Measurements from ENCODE around the gene GAS2L3. TPM values are rescaled to one million over a fixed set of nuclear protein-coding genes. Genes with fewer than 3 reads are reported as not detected.

Gene GAS2L3
- total and polyA plus RNA-seq, 8 donors = 0.56 to 5.5 (median 0.81) TPM

DNA sequence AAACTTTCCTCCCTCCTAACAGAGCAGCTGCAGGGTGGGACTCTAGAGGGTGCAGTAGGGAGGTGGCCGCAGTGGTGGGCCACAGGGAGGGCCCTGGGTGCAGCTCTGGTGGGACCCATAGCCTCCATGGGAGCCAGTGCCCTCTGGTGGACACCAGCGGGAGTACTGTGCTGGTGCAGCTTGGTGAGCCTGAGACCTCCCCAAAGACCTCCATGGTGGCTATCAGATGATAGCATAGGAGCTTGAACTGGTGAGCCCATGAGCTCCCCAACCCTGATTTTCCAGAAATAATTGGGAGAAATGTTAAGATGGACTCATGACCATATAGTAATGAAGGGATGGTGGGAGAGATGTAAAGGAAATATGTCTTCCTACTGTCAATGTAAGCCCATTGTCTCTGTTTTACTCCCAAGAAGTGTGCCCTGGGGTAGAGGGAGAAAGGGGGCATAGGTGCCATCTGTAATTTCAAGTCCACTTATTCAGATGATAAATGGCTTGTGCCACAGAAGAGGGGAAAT, 98.7 kb downstream of the GAS2L3 start:
- peak in 2 of 6 donors; percentile 13 to 62 for DNase-seq

DNA sequence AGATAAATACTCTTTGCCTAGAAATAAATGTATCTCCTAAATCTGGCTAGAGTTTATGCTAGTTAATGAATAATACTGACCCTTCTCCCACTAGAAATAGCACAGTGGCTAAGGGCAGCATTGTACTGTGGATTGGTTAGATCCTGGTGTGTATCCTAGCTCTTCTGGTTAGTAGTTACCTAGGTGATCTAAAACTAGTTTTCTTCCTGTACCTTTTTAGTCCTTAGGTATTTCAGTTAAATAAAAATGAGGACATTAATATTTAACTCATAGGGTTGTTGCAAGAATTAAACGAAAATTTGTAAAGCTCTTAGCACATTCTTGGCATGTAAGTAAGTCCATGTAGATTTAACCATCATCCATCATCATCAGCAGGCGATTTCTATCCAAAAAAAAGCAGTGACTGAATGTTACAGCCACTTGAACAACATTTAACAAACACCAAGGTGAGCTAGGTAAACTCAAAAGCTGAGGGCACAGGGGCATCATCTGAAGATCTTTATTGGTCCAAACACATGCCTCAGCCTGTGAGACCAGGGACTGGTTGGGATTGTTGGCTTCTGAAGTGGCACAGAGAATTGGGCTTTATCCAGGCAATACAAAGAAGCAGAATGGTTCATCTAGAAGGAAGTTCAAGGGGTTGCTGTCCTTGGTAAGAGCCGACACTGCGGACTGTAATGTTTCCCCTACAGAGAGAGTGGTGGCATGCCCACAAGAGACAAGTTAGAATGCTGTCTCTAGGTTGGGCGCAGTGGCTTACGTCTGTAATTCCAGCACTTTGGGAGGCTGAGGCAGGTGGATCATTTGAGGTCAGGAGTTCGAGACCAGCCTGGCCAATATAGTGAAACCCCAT, 100.8 kb downstream of the GAS2L3 start:
- H3K4me1 ChIP-seq = no peaks in the 10 kb centered on the region
- H3K27me3 ChIP-seq = no peaks in the 10 kb centered on the region
- TF ChIP-seq, protein P1, sequence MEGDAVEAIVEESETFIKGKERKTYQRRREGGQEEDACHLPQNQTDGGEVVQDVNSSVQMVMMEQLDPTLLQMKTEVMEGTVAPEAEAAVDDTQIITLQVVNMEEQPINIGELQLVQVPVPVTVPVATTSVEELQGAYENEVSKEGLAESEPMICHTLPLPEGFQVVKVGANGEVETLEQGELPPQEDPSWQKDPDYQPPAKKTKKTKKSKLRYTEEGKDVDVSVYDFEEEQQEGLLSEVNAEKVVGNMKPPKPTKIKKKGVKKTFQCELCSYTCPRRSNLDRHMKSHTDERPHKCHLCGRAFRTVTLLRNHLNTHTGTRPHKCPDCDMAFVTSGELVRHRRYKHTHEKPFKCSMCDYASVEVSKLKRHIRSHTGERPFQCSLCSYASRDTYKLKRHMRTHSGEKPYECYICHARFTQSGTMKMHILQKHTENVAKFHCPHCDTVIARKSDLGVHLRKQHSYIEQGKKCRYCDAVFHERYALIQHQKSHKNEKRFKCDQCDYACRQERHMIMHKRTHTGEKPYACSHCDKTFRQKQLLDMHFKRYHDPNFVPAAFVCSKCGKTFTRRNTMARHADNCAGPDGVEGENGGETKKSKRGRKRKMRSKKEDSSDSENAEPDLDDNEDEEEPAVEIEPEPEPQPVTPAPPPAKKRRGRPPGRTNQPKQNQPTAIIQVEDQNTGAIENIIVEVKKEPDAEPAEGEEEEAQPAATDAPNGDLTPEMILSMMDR (IDR thresholded peaks at IDR 0.05) = no peak
- H3K4me3 ChIP-seq = no peak overlapping the region
- peak in 1 of 6 donors; percentile 23 for DNase-seq
- no peak for FAIRE-seq
- intact Hi-C loops (cut with DNase I) = no loop called here
- H3K36me3 ChIP-seq = no peaks in the 10 kb centered on the region
- ATAC-seq = peak; percentile 34 to 86 (median 82)
- H3K9me3 ChIP-seq = no peaks in the 10 kb centered on the region
- no peak overlapping the region for H3K27ac ChIP-seq
- 29 to 38% methylated on average over 7 of the region's 7 CpGs for WGBS, 2 donors

More for the DNA sequence above, 98.7 kb downstream of the GAS2L3 start:
- Histone ChIP-seq H3K27me3 (no peaks in the 10 kb centered on the region), H3K4me1 (no peaks in the 10 kb centered on the region), H3K36me3 (no peaks in the 10 kb centered on the region), H3K27ac (no peak overlapping the region), H3K9me3 (no peaks in the 10 kb centered on the region), H3K4me3 (no peak overlapping the region)
- intact Hi-C loops (cut with DNase I) = no loop called here
- FAIRE-seq = no peak
- TF ChIP-seq, protein P1 (IDR thresholded peaks at IDR 0.05) = no peak
- ATAC-seq = peak in 1 of 4 donors; percentile 26
- WGBS, 2 donors = 49 to 56% methylated on average over 2 of the region's 2 CpGs

Other genes starting within 250 kb of the GAS2L3 start
- gene SLC17A8, start 216.6 kb upstream of the GAS2L3 start, total RNA-seq = under 1 TPM in 2 of 6 donors, not detected in 4; 0.16 to 0.18 TPM
- gene SLC17A8, start 216.6 kb upstream of the GAS2L3 start, polyA plus RNA-seq = not detected
- 1 to 10 TPM; 1.1 to 9.2 (median 2.8) TPM for gene NR1H4, start 99.8 kb upstream of the GAS2L3 start, total RNA-seq
- gene NR1H4, start 99.8 kb upstream of the GAS2L3 start, polyA plus RNA-seq = 1 to 10 TPM; 2.1 to 3.9 TPM
- gene ANO4, start 221.1 kb downstream of the GAS2L3 start, total RNA-seq = 1 to 10 TPM in 1 of 6 donors, under 1 TPM in 5; 0.15 to 2.1 (median 0.31) TPM
- gene ANO4, start 221.1 kb downstream of the GAS2L3 start, polyA plus RNA-seq = under 1 TPM in 1 of 2 donors, not detected in 1; 0.14 TPM